Epidermal melanocyte (primary cell): ENCODE measurements around the gene SIPA1L2.

ENCODE experiments used
- DNase-seq: peaks from one replicate; pipeline ENCODE4 v3.0.0; 2011; ENCODE audit warnings: low spot score; ENCODE audit not compliant: insufficient read length

The SIPA1L2 gene, protein sequence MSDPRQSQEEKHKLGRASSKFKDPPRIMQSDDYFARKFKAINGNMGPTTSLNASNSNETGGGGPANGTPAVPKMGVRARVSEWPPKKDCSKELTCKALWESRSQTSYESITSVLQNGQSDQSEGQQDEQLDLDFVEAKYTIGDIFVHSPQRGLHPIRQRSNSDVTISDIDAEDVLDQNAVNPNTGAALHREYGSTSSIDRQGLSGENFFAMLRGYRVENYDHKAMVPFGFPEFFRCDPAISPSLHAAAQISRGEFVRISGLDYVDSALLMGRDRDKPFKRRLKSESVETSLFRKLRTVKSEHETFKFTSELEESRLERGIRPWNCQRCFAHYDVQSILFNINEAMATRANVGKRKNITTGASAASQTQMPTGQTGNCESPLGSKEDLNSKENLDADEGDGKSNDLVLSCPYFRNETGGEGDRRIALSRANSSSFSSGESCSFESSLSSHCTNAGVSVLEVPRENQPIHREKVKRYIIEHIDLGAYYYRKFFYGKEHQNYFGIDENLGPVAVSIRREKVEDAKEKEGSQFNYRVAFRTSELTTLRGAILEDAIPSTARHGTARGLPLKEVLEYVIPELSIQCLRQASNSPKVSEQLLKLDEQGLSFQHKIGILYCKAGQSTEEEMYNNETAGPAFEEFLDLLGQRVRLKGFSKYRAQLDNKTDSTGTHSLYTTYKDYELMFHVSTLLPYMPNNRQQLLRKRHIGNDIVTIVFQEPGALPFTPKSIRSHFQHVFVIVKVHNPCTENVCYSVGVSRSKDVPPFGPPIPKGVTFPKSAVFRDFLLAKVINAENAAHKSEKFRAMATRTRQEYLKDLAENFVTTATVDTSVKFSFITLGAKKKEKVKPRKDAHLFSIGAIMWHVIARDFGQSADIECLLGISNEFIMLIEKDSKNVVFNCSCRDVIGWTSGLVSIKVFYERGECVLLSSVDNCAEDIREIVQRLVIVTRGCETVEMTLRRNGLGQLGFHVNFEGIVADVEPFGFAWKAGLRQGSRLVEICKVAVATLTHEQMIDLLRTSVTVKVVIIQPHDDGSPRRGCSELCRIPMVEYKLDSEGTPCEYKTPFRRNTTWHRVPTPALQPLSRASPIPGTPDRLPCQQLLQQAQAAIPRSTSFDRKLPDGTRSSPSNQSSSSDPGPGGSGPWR (N-terminal part only)

DNA sequence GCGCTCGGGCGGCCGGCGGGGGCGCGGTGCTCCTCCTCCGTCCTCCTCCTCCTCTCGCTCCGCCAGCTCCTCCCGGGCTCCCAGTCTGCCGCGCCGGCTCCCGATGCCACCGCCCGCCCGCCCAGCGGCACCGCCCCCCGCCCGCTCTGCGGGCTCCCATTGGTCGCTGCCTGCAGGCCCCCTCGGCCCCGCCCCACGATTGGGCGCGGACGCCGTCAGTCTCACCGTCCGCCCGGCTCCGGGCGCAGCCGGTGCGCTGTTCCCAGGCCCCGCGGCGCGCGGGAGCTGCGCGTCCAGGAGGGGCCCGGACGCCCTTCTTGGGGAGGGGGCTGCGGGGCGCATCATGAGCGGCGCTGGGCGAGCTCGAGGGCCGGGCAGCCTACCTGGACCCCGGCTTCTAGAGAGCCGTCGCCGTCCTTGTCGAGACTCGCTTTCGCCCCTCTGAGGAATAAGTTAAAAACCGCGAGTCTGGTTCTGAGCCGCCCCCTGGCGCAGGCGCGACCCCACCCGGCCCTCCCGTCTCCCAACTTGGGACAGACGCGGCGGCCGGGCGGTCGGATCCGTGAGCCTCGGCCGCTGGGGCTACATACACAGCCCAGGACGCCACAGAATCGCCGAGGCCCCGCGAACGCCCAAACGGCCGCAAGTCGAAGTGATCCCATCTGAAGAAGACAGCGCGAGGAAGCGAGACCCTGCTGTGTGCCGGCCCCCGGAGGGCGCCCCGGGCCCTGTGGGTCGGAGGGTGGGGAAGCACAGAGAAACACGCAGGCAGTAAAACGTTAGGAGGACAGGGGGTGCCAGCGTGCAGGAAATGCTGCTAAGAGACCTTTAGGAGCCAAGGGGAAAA lies at the start of gene SIPA1L2:
TSS of gene SIPA1L2 (minus strand) at position 87 of the 847 bp plus-strand sequence. CDS start 114,794 bp downstream, outside the sequence.
- peak; percentile 97 for DNase-seq

DNA sequence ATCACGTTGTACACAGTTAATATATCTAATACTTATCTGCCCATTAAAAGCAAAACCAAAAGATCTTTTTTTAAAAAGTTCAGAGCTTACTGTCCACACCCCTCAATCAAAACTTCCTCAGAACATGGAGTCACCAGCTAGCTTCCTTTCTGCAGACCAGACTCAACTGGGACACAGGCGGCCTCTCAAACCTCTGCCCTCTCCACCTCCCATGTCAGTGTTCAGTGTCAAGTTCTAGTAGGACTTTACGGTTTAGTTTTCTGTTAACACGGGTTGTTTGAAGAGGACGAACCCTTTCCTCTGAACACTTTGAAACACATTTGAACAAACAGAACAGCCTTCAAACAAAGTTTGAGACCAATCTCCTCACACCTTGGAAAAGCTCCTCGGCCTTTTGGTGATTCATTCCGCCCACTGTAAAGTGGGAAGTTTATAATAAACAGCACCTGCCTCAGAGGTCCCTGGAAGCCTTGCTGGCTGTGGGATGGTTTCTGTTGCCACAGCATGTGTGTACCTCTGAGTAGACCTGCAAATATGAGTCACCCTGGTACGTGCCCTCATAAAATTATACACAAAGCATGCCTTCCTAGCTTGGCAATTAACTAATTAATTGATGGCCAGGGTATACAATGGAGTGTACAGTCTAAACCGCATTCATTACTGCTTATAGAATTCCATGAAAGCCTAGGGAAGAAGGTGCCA lies 48.4 kb upstream of the SIPA1L2 start:
- DNase-seq: no peak

DNA sequence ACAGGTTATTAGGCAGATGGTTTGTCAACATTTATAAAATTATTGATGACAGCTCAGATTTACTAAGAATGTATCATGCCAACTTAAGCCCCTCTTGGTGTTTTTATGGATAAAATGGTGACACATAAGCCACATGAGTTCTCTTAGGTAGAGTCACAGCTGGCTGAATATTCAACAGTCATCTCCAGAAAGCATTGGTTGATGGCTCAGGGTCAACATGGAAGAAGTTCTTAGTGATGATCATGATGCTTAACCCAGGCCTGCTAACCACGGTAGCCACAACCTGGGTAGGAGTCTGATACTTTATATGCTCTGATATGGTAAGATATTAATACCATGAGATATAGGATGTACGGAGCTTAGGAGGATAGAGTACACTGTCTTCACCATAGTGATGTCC lies 46.4 kb upstream of the SIPA1L2 start:
- no peak for DNase-seq

DNA sequence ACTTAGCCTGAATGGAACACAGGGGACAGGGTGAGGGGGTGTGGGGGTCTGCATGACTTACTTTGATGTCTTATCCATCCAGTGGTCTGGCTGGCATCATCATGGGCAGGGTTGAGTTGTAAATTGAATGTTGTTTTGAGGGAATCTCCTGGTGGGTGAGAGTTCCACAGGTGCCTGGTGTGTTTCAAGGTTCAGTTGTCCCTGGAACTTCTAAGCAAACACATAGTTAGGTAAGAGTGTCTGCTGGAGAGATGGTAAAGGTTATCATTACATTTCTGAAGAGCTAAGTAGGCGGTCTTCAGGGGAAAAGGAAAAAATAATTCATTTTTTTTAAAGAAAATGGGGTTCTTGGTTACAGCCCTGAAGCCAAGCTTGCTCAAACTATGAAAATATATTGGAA lies 46.0 kb upstream of the SIPA1L2 start:
- DNase-seq: no peak

DNA sequence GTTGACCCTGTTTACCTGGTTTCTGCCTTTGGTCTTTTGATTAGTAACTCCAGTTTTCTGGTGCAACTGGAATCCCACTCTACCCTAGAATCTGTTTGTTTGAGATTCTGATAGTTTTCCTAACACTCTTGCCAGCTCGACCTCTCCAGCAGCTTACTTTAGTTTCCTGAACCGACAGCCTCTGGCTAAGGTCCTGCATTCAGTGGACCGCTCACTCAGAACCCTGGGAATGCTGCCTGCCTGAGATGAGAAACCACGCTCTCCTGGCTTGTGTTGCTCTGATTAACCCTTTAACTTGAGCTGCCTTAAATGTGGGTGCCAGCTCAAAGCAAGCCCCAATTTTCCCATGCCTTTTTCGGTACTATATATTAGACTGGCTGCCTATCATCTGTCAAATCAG lies 45.3 kb upstream of the SIPA1L2 start:
- DNase-seq: no peak

DNA sequence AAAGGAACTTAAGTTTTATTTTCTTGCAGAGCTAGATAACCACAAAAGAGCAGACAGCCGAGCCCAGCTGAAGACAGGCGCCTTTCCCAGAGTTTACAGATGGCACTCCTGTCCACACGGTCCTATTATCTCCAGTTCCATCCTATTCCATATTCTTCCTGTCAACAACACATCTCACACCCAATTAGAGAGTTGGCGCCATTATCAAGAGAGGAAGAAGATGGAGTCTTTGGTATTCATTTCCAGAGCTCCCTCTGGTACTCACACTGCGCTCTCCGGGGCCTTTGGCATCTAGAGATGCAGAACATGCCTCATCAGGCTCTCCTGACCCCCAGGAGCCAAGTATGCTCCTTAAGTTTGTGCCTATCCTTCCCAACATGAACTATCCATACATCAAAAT lies 43.3 kb upstream of the SIPA1L2 start:
- DNase-seq: no peak

DNA sequence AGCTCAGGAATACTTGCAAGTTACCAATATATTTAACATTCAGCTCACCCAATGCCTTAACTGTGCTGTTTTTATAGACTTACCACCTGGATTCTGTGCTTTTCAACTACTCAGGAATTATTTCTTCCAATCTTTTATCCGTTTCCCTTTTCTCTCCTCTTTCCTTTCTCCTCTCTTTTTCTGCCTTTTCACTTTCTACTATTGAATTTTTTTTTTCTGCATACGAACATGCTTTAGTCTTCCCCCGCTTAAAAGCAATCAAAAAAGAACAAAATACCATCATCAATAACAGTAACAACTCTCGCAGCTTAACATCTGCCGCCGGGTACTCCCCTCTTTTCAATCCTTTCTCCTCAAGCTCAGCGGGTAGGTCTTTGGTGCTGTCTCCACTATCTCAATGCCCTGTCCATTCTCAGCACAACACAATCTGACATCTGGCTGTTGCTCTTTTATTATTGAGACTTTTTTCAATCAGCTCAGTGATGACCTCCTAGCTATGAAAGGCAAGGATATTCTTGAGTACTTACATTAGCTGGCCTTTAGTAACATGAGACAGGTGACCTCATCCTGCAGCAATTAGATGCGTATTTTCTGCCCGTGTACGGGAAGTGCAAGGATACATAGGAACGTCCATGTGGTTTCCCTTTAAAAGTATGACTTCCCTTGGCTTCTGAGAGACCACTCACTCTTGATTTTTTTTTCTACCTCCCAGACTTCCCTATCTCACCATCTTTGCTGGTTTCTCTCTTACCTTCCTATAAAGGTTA lies 40.2 kb upstream of the SIPA1L2 start:
- DNase-seq: no peak

DNA sequence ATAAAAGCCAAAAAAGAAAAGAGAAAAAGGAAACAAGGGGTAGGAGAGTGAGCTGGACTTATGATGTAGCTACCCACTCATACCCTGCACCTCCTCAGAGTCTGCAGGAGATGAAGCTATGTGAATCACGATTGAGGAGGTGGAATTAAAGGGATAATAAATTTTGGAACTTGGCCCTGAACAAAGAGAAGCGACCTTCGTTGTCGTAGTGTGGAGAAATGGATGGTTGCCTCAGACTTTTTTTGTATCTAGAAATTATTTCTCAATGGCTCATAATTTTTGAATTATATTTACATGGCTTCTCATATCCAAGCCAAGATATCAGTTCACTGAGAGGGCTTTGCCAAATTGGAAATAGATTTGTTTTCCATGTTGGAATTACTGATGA lies 37.8 kb upstream of the SIPA1L2 start:
- no peak for DNase-seq

DNA sequence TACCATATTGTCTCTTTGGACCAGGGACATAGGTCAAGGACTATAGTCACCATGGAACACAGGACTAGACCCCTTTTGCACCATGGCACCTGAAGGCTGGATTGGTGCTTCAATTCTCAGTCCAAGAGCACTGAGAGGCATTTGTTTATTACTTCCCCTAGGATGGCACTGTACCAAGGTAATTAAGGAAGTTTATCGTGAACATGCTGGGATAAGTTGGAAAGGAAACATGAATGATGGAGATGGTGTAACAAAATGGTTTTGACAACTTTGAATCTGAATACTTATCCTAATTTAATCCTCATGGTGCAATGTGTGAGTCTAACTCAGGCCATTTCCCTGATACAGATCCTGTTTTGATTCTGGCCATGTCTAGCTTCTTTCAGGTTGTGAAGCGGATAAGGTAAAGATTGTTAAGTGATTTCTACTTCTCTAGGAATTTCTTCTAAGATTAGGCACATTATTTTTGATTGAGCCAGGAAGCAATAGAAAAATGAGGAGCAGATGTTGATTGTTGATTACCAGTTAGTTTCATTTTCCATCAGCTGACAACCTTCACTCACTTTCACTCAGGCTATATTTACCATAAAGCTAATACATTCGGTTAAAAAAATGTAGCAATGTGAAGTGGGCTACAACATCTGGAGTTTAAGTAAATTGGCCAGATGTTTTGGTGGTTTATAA lies 37.3 kb upstream of the SIPA1L2 start:
- no peak for DNase-seq

DNA sequence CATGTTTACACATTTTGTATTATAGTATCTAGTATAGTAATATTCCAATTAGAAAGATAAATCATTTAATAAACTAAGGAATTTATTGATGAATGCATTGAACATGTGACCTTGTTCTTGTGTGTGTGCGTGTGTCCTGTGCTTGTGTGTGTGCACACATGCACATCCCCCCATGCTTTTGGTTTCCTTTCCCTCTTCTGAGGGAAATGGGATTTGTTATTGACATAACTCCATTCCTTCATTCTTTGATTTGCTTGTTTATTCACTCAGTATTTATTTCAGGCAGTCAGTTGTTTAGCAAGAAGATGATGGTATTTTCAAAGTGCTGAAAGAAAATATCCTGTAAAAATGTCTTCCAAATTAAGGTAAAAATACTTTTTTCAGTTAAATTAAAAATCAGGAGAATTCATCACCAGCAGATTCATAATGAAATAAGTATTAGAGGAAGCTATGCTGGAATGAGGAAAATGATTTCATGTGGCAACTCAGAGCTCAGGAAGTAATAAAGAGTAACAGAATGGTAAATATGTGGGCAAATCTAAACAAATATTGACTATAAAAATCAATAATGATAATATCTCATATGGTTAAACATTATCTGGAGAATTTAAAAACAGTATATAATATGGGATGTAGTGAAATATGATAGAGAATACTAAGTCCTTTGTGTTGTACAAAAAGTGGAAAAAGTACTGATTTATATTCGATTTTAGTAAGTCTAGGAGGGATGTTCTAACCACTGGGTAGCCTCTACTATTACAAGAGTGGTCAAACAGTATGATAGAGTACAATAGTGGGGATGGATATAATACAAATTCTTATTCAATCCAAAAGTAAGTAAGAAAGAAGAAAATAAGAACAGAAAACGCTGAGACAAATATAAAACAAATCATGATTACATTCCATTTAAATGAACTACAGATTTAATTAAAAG lies 35.2 kb upstream of the SIPA1L2 start:
- no peak for DNase-seq

DNA sequence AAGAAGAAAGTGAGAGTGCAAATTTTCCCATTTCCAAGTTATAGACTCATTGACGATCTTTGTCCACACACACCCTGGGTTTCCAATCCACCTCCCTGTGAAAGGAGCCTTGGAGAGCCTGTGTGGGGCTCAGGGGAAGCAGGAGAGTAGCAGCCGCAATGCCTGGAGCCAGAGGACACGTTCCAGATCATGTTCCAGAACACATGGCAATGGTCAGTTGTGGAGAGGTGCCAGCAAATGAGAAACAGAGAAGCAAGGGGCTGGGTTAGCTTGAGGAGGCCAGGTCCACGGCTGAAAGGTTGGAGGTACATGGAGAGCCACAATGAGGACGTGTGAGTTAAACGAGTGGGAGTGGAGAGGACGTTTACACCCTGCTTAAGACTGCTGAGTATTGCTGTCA lies 33.0 kb upstream of the SIPA1L2 start:
- no peak for DNase-seq

DNA sequence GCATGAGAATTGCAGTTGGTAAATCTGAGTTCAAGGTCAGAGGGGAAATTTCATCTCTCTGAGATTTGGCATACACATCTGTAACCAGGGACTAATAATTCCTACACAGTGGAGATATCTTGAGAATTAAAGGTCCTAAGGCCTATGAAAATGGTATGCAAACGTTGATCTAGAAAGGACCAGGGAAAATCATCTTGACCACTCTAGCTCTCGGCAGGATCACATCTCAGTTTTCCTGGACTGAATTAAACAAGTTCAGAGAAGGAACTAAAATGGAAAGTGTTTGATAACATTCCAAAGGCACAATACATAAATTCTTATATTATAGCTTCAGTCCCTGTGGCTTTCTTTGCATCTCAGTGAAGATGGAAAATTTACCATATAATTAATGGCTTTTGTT lies 28.5 kb upstream of the SIPA1L2 start:
- no peak for DNase-seq

DNA sequence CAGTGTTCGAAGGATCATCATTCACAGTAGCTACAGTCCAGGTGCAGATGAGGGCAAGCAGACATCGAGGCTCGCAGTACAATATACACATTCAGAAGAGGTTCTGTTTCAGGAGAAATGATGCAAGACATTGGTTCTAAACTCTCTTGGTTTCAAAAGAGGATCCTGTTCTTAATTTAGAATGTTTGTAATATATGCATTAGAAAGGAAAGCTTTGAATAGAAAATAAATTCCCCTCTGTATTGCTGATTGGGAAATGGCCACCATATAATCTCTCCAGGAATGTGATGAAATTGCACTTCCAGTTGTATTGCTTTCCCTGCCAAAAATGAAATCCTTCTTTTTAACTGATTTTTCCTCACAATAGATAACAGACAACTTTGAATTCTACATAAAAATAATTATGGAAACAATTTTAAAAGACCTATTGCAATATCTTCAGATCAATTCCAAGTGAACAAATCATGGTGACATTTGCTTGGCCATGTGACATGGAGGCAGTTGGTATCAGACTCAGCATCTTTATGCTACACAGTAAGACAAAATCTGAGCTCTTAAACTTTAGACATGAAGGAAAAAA lies 27.6 kb upstream of the SIPA1L2 start:
- DNase-seq: no peak

DNA sequence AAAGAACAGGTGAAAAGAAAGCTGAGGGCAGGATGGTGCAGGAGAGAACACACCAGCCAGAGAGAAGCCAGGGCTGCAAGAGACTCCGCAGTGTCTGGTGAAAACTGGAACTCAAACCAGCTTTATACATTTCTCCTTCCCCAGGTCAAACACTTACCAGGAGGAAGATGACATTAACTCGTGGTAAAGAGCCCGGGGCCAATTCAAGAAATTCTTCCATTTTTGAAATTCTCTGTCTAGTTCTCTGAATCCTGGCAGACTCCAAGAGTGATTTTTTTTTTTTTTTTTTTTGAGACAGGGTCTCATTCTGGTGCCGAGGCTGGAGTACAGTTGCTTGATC lies 25.8 kb upstream of the SIPA1L2 start:
- DNase-seq: no peak

DNA sequence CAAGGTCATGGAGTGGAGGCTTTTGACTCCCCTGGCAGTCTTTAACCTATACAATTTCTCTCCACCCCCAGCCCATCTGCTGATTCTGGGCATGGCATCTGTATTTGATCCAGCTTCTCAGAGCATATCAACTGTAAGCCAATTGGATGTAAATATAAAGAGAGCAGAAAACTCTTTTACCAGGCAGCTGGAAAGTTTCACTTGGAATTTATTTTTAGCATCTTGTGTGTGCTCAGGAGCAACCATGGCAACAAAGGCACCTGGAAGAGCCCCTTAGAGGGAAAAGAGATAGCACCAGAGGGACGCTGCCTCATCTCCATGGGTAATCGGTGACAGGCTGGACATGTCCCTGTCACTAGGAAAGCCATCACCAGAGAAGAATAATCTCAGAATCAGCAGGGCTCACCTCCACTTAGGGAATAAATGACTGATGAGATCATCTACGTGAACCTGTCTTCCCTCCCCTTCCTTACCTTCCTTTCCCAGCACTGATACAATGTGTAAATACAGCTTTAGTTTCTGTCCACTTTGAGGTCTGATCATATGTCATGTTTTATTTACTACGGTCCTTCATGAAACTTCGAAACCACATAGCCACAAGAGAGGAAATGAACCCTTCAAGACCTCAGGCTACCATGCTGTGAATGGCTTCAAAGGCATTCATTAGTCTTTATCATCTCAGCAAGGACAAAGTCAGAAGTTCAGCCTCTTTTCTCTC lies 25.3 kb upstream of the SIPA1L2 start:
- no peak for DNase-seq

DNA sequence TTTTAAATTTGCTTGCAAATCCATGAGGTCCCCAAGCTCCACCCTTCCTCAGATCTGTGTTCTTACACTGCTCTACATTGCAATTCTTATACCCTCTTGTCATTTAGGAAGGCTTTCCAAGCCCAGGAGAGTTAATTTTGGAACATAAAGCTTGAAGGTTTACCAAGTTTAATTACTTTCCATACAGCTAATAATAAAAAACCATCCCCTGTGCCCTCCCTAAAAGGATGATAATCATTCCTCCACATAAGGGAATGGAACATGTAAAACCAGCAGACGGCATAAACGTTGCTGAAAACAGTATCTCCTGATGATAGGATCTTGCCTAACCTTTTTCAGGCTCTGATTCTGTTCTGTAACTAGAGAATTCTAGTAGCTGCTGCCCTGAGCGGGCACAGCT lies 23.9 kb upstream of the SIPA1L2 start:
- DNase-seq: no peak

DNA sequence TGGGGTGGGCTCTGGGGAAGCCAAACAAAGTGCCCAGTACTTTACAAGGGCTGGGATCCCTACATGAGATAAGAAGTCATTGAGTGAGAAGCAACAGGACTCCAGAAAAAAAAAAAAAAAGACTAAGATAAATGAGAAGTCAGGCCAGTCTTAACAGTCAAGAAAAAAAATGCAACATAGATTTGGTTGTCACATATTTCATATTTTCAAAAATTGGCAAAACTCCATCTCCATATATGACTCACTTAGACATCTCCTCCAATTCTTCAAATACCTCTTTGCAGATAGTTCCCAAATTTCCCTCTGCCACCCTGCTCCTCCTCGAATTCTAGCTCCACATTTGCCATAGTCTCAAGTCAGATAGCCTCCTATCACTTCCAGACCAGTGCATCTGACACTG lies 20.9 kb upstream of the SIPA1L2 start:
- DNase-seq: no peak
